Adrenal gland (tissue), 5 donors: ENCODE results near the gene AVP.

Experiments used
- POLR2A ChIP-seq, 2 donors: fragments of 450-650 bp; IDR thresholded peaks; one replicate each; pipeline ENCODE4 v1.6.1; 2017; ENCODE audit warnings: antibody characterized with exemption in 2 of 2, mild to moderate bottlenecking in 2 of 2, moderate library complexity in 1 of 2
- TF ChIP-seq, protein P1 (sequence below), 6 experiments: fragments of 450-650 bp in 4 of 6; fragments of 200-600 bp in 2 of 6; sonication (generic) in 1 of 6; IDR thresholded peaks; 1 replicate in 5 of 6; 2 replicates in 1 of 6; pipeline versions ENCODE4 v1.5.1 to v1.8.0; 2016 to 2021; ENCODE audit warnings: antibody characterized with exemption in 6 of 6, mild to moderate bottlenecking in 2 of 6, moderate library complexity in 1 of 6
- donor health status: DM: no; HTN: no; CAD: no.

GRCh38 chr20:3067139-3068014, 17.1 kb downstream of the AVP start:
- TF ChIP-seq, protein P1, sequence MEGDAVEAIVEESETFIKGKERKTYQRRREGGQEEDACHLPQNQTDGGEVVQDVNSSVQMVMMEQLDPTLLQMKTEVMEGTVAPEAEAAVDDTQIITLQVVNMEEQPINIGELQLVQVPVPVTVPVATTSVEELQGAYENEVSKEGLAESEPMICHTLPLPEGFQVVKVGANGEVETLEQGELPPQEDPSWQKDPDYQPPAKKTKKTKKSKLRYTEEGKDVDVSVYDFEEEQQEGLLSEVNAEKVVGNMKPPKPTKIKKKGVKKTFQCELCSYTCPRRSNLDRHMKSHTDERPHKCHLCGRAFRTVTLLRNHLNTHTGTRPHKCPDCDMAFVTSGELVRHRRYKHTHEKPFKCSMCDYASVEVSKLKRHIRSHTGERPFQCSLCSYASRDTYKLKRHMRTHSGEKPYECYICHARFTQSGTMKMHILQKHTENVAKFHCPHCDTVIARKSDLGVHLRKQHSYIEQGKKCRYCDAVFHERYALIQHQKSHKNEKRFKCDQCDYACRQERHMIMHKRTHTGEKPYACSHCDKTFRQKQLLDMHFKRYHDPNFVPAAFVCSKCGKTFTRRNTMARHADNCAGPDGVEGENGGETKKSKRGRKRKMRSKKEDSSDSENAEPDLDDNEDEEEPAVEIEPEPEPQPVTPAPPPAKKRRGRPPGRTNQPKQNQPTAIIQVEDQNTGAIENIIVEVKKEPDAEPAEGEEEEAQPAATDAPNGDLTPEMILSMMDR (IDR thresholded peaks at IDR 0.05), result no peak
- no peak for TF ChIP-seq POLR2A (IDR thresholded peaks at IDR 0.05)
